Measurements from ENCODE around the gene FBXO11.

The FBXO11 gene

DNA sequence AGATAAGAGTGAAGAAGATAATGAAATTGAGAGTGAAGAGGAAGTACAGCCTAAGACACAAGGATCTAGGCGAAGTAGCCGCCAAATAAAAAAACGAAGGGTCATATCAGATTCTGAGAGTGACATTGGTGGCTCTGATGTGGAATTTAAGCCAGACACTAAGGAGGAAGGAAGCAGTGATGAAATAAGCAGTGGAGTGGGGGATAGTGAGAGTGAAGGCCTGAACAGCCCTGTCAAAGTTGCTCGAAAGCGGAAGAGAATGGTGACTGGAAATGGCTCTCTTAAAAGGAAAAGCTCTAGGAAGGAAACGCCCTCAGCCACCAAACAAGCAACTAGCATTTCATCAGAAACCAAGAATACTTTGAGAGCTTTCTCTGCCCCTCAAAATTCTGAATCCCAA is 107.7 kb downstream of the FBXO11 start:
- CTCF ChIA-PET = no interaction called here
- no peak for DNase-seq (ENCODE audit: low spot score)
- TF ChIP-seq CTCF (conservative IDR thresholded peaks at IDR 0.05; ENCODE audit: low read depth) = no peak
- H3K27ac ChIP-seq = no peak overlapping the region
- POLR2A ChIA-PET (ENCODE audit: low non-redundant PET) = no interaction called here

GRCh38 chr2:47796090-47796697 is 110.1 kb downstream of the FBXO11 start:
- POLR2A ChIA-PET (ENCODE audit: low non-redundant PET) = no interaction called here
- TF ChIP-seq CTCF (conservative IDR thresholded peaks at IDR 0.05; ENCODE audit: low read depth) = no peak
- CTCF ChIA-PET = no interaction called here
- H3K27ac ChIP-seq = no peak overlapping the region
- DNase-seq (ENCODE audit: low spot score) = no peak

GRCh38 chr2:47785986-47786385 is 120.3 kb downstream of the FBXO11 start:
- H3K27ac ChIP-seq = no peak overlapping the region
- no peak for DNase-seq (ENCODE audit: low spot score)
- ChIA-PET CTCF (no interaction called here), POLR2A (ENCODE audit: low non-redundant PET) (no interaction called here)
- TF ChIP-seq CTCF (conservative IDR thresholded peaks at IDR 0.05; ENCODE audit: low read depth) = no peak

DNA sequence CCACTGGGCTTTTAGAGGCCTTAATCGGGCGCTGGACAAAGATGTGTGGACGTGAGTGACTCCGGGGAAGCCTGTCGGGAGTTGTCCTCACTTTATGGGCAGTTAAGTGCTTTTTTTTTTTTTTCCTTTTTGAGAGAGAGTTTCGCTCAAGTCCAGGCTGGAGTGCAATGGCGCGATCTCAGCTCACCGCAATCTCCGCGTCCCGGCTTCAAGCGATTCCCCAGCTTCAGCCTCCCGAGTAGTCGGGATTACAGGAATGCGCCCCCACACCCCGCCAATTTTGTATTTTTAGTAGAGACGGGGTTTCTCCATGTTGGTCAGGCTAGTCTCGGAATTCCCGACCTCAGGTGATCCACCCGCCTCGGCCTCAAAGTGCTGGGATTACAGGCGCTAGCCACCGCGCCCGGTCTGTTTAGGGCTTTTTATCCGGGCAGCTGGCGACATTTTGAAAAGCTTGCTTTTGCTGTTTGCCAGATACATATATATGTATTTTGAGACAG is 121.9 kb downstream of the FBXO11 start:
- ChIA-PET POLR2A (ENCODE audit: low non-redundant PET) (no interaction called here), CTCF (no interaction called here)
- no peak for TF ChIP-seq CTCF (conservative IDR thresholded peaks at IDR 0.05; ENCODE audit: low read depth)
- DNase-seq (ENCODE audit: low spot score) = no peak
- peak overlapping the region; percentile 96 for H3K27ac ChIP-seq

DNA sequence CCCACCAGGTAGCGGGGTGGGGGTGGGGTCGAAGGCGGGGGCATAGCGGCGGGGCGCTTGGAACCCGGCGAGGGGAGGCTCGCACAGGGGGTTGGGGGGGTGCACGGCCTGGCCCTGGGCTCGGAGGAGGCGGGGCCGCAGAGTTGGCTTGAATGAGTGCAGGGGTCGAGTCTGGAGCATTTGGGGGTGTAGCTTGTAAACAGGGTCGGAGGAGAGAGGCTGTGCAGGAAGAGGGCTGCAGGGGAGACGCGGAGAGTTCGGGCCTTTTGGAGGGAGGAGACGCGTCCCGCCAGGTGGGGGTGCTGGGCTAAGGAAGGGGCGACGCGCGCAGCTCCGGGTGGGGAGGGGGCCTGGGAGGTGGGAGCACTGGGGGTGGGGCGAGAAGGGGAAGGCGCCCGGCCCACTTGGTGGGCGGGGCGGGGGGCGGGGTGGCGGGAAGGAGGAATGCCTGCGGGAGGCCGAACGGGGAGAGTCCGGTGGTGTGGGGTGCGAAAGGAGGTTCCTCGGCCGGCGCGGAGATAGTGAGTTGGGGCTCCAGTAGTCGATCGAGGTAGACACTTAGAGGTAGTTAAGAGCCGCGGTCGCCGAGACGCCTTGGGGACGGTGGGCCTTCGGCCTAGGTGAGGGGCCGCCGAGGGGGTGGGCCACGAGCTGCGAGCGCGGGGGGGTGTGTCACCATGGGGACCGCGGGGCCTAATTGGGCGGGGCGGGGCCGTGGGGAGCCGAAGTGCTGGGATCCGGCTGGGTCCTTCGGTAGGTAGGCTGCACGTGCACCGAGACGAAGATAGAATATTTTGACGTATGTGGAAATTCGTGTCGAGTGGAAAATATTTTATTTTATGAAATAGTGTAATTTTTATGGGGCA is 122.6 kb downstream of the FBXO11 start:
- no peak for TF ChIP-seq CTCF (conservative IDR thresholded peaks at IDR 0.05; ENCODE audit: low read depth)
- peak; percentile 78 for DNase-seq (ENCODE audit: low spot score)
- H3K27ac ChIP-seq = peak overlapping the region; percentile 96
- ChIA-PET POLR2A (ENCODE audit: low non-redundant PET) (no interaction called here), CTCF (interaction anchor here (4.4 kb wide), 1 partner anchor 16 kb away, joined by 23 read pairs; no protein-coding TSS in a partner anchor)

DNA sequence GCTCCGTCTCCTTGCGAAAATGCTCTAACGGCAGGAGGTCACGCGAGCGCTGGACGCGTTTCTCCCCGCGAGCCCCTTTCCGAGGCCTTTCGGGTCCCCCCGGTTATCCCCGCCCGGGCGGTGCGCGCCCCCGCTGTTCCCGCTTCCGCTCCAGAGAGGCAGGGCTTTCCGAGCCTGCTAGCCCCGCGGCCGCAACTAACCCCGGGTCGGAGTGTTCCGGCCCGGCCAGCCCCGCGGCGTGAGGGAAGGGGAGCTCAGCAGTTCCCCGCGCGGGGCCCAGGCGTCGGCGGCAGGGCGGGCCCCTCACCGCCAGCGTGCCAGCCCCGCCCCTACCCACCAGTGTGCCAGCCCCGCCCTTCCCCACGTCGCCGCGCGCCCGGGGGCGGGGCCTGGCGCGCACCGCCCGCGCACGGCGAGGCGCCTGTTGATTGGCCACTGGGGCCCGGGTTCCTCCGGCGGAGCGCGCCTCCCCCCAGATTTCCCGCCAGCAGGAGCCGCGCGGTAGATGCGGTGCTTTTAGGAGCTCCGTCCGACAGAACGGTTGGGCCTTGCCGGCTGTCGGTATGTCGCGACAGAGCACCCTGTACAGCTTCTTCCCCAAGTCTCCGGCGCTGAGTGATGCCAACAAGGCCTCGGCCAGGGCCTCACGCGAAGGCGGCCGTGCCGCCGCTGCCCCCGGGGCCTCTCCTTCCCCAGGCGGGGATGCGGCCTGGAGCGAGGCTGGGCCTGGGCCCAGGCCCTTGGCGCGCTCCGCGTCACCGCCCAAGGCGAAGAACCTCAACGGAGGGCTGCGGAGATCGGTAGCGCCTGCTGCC is 123.4 kb downstream of the FBXO11 start, which contains the start of gene MSH6:
MSH6 (plus strand) TSS at position 475 of the 815 bp plus-strand sequence; CDS start at position 564, 89 bp downstream.
- ChIA-PET CTCF (interaction anchor here (0.6 to 4.4 kb wide), 4 partner anchors 15 to 368 kb away, joined by 3 to 23 read pairs (median 3); no protein-coding TSS in a partner anchor), POLR2A (ENCODE audit: low non-redundant PET) (interaction anchor here (0.6 kb wide), 1 partner anchor 1572 kb away, joined by 4 read pairs; no protein-coding TSS in a partner anchor)
- no peak for TF ChIP-seq CTCF (conservative IDR thresholded peaks at IDR 0.05; ENCODE audit: low read depth)
- H3K27ac ChIP-seq = peak within 1 kb of the TSS; percentile 96
- DNase-seq (ENCODE audit: low spot score) = peak; percentile 96
